ENCODE results near the gene DHX40.

- TF ChIP-seq POLR2A (IDR thresholded peaks at IDR 0.05; ENCODE audit: low read depth, low read length) (no peak), POLR2AphosphoS5 (IDR thresholded peaks at IDR 0.05; ENCODE audit: low read depth, low read length) (no peak)
These were observed 46.1 kb downstream of the DHX40 start for GRCh38 chr17:59611503-59611902.

Data from GM12892 (cell line).